GM21717 (cell line): ENCODE data around the gene GAS5.

Experiments
- ATAC-seq: cut with Tn5 transposase; IDR thresholded peaks from one replicate; pipeline ENCODE4 v1.9.1; 2021; ENCODE audit warnings: mild to moderate bottlenecking, moderate library complexity; ENCODE audit not compliant: unreplicated experiment

The GAS5 gene

GRCh38 chr1:173832748-173833147, 35.0 kb downstream of the GAS5 start:
- no peak for ATAC-seq

GRCh38 chr1:173827611-173828010, 40.2 kb downstream of the GAS5 start:
- ATAC-seq: no peak

- ATAC-seq: peak; percentile 86
Observed at GRCh38 chr1:173824315-173825081, 43.3 kb downstream of the GAS5 start, which contains the start of the genes CENPL and DARS2. Gene CENPL, minus strand, starts transcription at chr1:173824883. Its CDS starts 13,584 bp downstream, at chr1:173811299. Gene DARS2, plus strand, starts transcription at chr1:173824673. Its CDS starts 557 bp downstream, at chr1:173825230.

- peak; percentile 52 for ATAC-seq
Observed at GRCh38 chr1:173823781-173824314, 43.9 kb downstream of the GAS5 start.

GRCh38 chr1:173821680-173822079, 46.1 kb downstream of the GAS5 start:
- no peak for ATAC-seq

- ATAC-seq: no peak
Observed at GRCh38 chr1:173818459-173818858, 49.3 kb downstream of the GAS5 start.
